Astrocyte (in vitro differentiated cells and primary cell): ENCODE measurements around the gene DUSP16.

Experiments used
- CTCF ChIP-seq: IDR thresholded peaks from 2 replicates; pipeline ENCODE4 v1.5.1; 2011; ENCODE audit warnings: low read depth, mild to moderate bottlenecking, inconsistent platforms, low read length, moderate library complexity; ENCODE audit not compliant: insufficient read depth
- EZH2 ChIP-seq: IDR thresholded peaks from 2 replicates; pipeline ENCODE4 v1.6.1; 2012; ENCODE audit warnings: mild to moderate bottlenecking, low read length, inconsistent platforms; ENCODE audit not compliant: insufficient read depth

DNA sequence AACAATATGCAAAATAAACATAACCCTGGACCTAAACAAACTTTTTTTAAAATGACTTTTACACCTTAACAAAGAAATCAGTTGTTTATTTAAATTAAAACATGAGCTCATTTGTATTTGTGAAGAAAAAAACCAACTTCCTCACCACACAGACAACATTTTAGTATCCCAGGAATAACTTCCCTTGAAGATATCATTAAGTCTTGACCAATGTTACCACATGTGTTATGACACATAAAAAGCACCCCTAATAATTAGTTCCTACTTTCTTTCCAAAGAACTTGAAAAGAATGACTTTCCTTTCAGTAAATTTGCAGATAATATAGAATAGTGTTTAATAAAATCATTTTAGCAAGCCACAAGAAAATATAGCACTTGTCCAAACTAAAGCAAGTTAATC, 42.4 kb downstream of the DUSP16 start:
- no peak for TF ChIP-seq EZH2
- no peak for TF ChIP-seq CTCF
